Testis (tissue), 3 donors: Measurements from ENCODE around the gene GADD45GIP1. TPM values are rescaled to one million over a fixed set of nuclear protein-coding genes. Genes with fewer than 3 reads are reported as not detected.

Source experiments
- DNase-seq: peaks from one replicate; pipeline ENCODE4 v3.0.0-alpha.2; 2019
- H3K27ac ChIP-seq, 2 donors: fragments of 200-600 bp; sonication (generic); one replicate each; pipeline ENCODE4 v1.5.1; 2019
- H3K27me3 ChIP-seq: fragments of 200-600 bp; sonication (generic); one replicate; pipeline ENCODE4 v1.5.1; 2019
- H3K36me3 ChIP-seq: fragments of 200-600 bp; sonication (generic); one replicate; pipeline ENCODE4 v1.5.1; 2017; ENCODE audit warnings: low read depth; ENCODE audit errors: missing control alignments
- H3K4me1 ChIP-seq: fragments of 200-600 bp; sonication (generic); one replicate; pipeline ENCODE4 v1.5.1; 2019
- H3K4me3 ChIP-seq, 2 donors: fragments of 200-600 bp; sonication (generic); one replicate each; pipeline ENCODE4 v1.5.1; 2017 to 2019
- H3K9me3 ChIP-seq: fragments of 200-600 bp; sonication (generic); one replicate; pipeline ENCODE4 v1.5.1; 2017
- CTCF ChIP-seq, 3 experiments: fragments of 450-650 bp in 2 of 3; fragments of 200-600 bp in 1 of 3; sonication (generic) in 1 of 3; IDR thresholded peaks; one replicate each; pipeline ENCODE4 v1.5.1; 2016 to 2019; ENCODE audit warnings: antibody characterized with exemption in 3 of 3, mild to moderate bottlenecking in 2 of 3, moderate library complexity in 1 of 3
- POLR2A ChIP-seq: fragments of 450-650 bp; IDR thresholded peaks from one replicate; pipeline ENCODE4 v1.6.1; 2017; ENCODE audit warnings: antibody characterized with exemption, mild to moderate bottlenecking, moderate library complexity
- WGBS, 2 donors: methylation state at CpG; one replicate each; pipeline ENCODE4 v1.1.5; 2018; 5-methylcytosine and 5-hydroxymethylcytosine counted together
- intact Hi-C: fragments of 100-400 bp; cut with DNase I; formaldehyde crosslinking; loops from one replicate; pipeline ENCODE4 v1.15.1; 2023; ENCODE audit warnings: low total_unique reads
- polyA plus RNA-seq: library from polyadenylated mRNA; stranded (reverse); fragments of 350-450 nt; fragmentation: Illumina TruSeq; extraction: RNeasy Lipid Tissue Mini Kit (QIAGEN cat#74804); gene quantifications from one replicate; pipeline ENCODE4 v1.2.3, GENCODE V29; 2014; ENCODE audit warnings: low read depth, low replicate concordance; ENCODE audit not compliant: insufficient read depth
- total RNA-seq, 2 donors: library from RNA; depleted of rRNA; stranded (reverse); fragments of >200 nt; gene quantifications; one replicate each; pipeline ENCODE4 v1.2.3, GENCODE V29; 2016

Gene GADD45GIP1
- total and polyA plus RNA-seq, 3 donors from 2014 or later: 21.6 to 39.8 (median 32.2) TPM

GRCh38 chr19:12949363-12950283, 7.4 kb downstream of the GADD45GIP1 start:
- Histone ChIP-seq H3K27ac (no peak overlapping the region), H3K27me3 (no peaks in the 10 kb centered on the region), H3K36me3 (no peaks in the 10 kb centered on the region), H3K9me3 (no peaks in the 10 kb centered on the region), H3K4me1 (peaks cover 19% of the 10 kb centered on the region), H3K4me3 (no peak overlapping the region)
- WGBS, 2 donors: 65 to 77% methylated on average over 15 to 16 of the region's 16 CpGs
- no peak for DNase-seq
- TF ChIP-seq POLR2A (no peak), CTCF (IDR thresholded peaks at IDR 0.05) (no peak)
- intact Hi-C loops: no loop called here

- DNase-seq: no peak
- no peak overlapping the region for H3K27ac ChIP-seq
- H3K27me3 ChIP-seq: no peaks in the 10 kb centered on the region
- peaks cover 17% of the 10 kb centered on the region for H3K4me1 ChIP-seq
- TF ChIP-seq CTCF (IDR thresholded peaks at IDR 0.05): no peak
- TF ChIP-seq POLR2A: no peak
- H3K9me3 ChIP-seq: no peaks in the 10 kb centered on the region
- intact Hi-C loops: no loop called here
- WGBS, 2 donors: 89 to 93% methylated on average over 18 to 26 of the region's 30 CpGs
- H3K36me3 ChIP-seq: no peaks in the 10 kb centered on the region
- H3K4me3 ChIP-seq: no peak overlapping the region
Measured at GRCh38 chr19:12948612-12949362, 8.2 kb downstream of the GADD45GIP1 start.

GRCh38 chr19:12947702-12948611, 9.1 kb downstream of the GADD45GIP1 start:
- Histone ChIP-seq H3K36me3 (no peaks in the 10 kb centered on the region), H3K27me3 (no peaks in the 10 kb centered on the region), H3K27ac (no peak overlapping the region), H3K9me3 (no peaks in the 10 kb centered on the region), H3K4me3 (no peak overlapping the region), H3K4me1 (peaks cover 9% of the 10 kb centered on the region)
- TF ChIP-seq POLR2A (no peak), CTCF (IDR thresholded peaks at IDR 0.05) (no peak)
- 80 to 88% methylated on average over 15 to 26 of the region's 28 CpGs for WGBS, 2 donors
- intact Hi-C loops: no loop called here
- no peak for DNase-seq

GRCh38 chr19:12946731-12947496, 10.1 kb downstream of the GADD45GIP1 start:
- Histone ChIP-seq H3K4me1 (peaks cover 7% of the 10 kb centered on the region), H3K27me3 (no peaks in the 10 kb centered on the region), H3K4me3 (peak overlapping the region; percentile 98), H3K9me3 (no peaks in the 10 kb centered on the region), H3K27ac (peak overlapping the region; percentile 94 to 95), H3K36me3 (no peaks in the 10 kb centered on the region)
- whole genome bisulfite sequencing, 2 donors: 54 to 57% methylated on average over 14 of the region's 14 CpGs
- intact Hi-C loops: no loop called here
- TF ChIP-seq POLR2A: no peak
- no peak for TF ChIP-seq CTCF (IDR thresholded peaks at IDR 0.05)
- no peak for DNase-seq
